Psoas muscle (tissue), 8 donors: Measurements from ENCODE around the gene KCNH2. TPM values are rescaled to one million over a fixed set of nuclear protein-coding genes. Genes with fewer than 3 reads are reported as not detected.
A peak's percentile ranks its signal among the peaks of the same experiment; 100 is the strongest.

Experiments
- ATAC-seq, 4 donors: fragments of 200-7000 bp; cut with Tn5 transposase; one replicate each; pipeline ENCODE4 v1.9.1; 2020; ENCODE audit warnings: moderate library complexity in 3 of 4, mild to moderate bottlenecking in 2 of 4
- DNase-seq, 2 donors: peaks; one replicate each; pipeline ENCODE4 v3.0.0-alpha.2; 2020
- H3K27ac ChIP-seq: fragments of 200-600 bp; one replicate; pipeline ENCODE4 v1.8.0; 2022
- H3K27me3 ChIP-seq, 3 donors: fragments of 200-600 bp in 1 of 3; one replicate each; pipeline versions ENCODE4 v1.6.1 to v1.8.0; 2013 to 2022; ENCODE audit warnings: low read length in 2 of 3, mild to moderate bottlenecking in 2 of 3, moderate library complexity in 1 of 3; ENCODE audit not compliant: insufficient read depth in 3 of 3
- H3K36me3 ChIP-seq, 2 donors: fragments of 200-600 bp in 1 of 2; one replicate each; pipeline versions ENCODE4 v1.6.1 to v1.8.0; 2013 to 2022; ENCODE audit warnings: low read depth in 1 of 2, mild to moderate bottlenecking in 1 of 2, moderate library complexity in 1 of 2; ENCODE audit not compliant: insufficient read depth in 1 of 2
- H3K4me1 ChIP-seq: fragments of 200-600 bp; one replicate; pipeline ENCODE4 v1.8.0; 2022
- H3K4me3 ChIP-seq: fragments of 200-600 bp; one replicate; pipeline ENCODE4 v1.8.0; 2022; ENCODE audit warnings: mild to moderate bottlenecking
- H3K9me3 ChIP-seq: fragments of 200-600 bp; one replicate; pipeline ENCODE4 v1.8.0; 2022
- CTCF ChIP-seq: fragments of 200-600 bp; IDR thresholded peaks from one replicate; pipeline ENCODE4 v1.8.0; 2022; ENCODE audit warnings: antibody characterized with exemption
- WGBS, 3 donors: extraction: QIAGEN DNeasy Blood & Tissue Kit; methylation state at CpG; one replicate each; pipeline versions ENCODE4 v1.1.6 to v1.1.7; 2013; 5-methylcytosine and 5-hydroxymethylcytosine counted together
- intact Hi-C, 2 donors: fragments of 100-400 bp; cut with DNase I; formaldehyde crosslinking; loops; one replicate each; pipeline versions ENCODE4 v1.11.0 to v1.14.2; 2022
- polyA plus RNA-seq, 3 donors: library from polyadenylated mRNA; stranded (reverse); fragments of 200-250 nt; gene quantifications; one replicate each; pipeline ENCODE4 v1.2.3, GENCODE V29; 2013
- total RNA-seq, 4 donors: library from RNA; stranded (reverse); fragmentation: NEBNext Ultra II Directional in 2 of 4; extraction: Animal tissue kit (Norgen Biotek cat#: 25700) in 2 of 4; gene quantifications; one replicate each; pipeline versions ENCODE4 v1.2.1 to v1.2.4, GENCODE V29; 2021 to 2023
- donor health status: healthy with polysubstance abuse.
- donor health status: DM: no; HTN: no; CAD: no; lungs with moderate emphysema.
- donor health status: Bipolar disorder and iron deficiency.
- donor health status: healthy.
- donor health status: DM: yes; HTN: yes; CAD: no.
- donor health status: DM: no; HTN: no; CAD: no.
- donor health status: DM: no; HTN: no; CAD: no.
- donor health status: DM: yes; HTN: yes; CAD: no.

Gene KCNH2
- total and polyA plus RNA-seq, 7 donors = 0.18 to 0.48 (median 0.22) TPM

- WGBS, 3 donors = 36 to 41% (median 38%) methylated on average over 15 of the region's 15 CpGs
Measured at GRCh38 chr7:150901160-150902035, 76.7 kb downstream of the KCNH2 start.

GRCh38 chr7:150900675-150901074 lies 77.4 kb downstream of the KCNH2 start:
- WGBS, 3 donors = 88 to 90% (median 89%) methylated on average over 8 of the region's 8 CpGs
- H3K27me3 ChIP-seq = peaks cover 0 to 56% (median 14%) of the 10 kb centered on the region in 3 donors
- no peaks in the 10 kb centered on the region for H3K9me3 ChIP-seq
- DNase-seq (no peak), ATAC-seq (no peak)
- H3K36me3 ChIP-seq = no peaks in the 10 kb centered on the region
- no peak overlapping the region for H3K4me3 ChIP-seq
- H3K27ac ChIP-seq = no peak overlapping the region
- H3K4me1 ChIP-seq = no peaks in the 10 kb centered on the region
- intact Hi-C loops = no loop called here
- no peak for TF ChIP-seq CTCF

More at GRCh38 chr7:150901160-150902035, 76.7 kb downstream of the KCNH2 start:
- no peaks in the 10 kb centered on the region for H3K36me3 ChIP-seq
- no peak overlapping the region for H3K27ac ChIP-seq
- no peaks in the 10 kb centered on the region for H3K9me3 ChIP-seq
- DNase-seq (no peak), ATAC-seq (peak in 1 of 4 donors; percentile 35)
- no peaks in the 10 kb centered on the region for H3K4me1 ChIP-seq
- peaks cover 0 to 58% (median 11%) of the 10 kb centered on the region in 3 donors for H3K27me3 ChIP-seq
- intact Hi-C loops = loop anchor here in 1 of 2 donors (2.0 kb wide), 1 partner anchor 79 kb away; no protein-coding TSS in a partner anchor
- H3K4me3 ChIP-seq = no peak overlapping the region
- no peak for TF ChIP-seq CTCF

GRCh38 chr7:150898475-150899011 lies 79.6 kb downstream of the KCNH2 start:
- Histone ChIP-seq H3K36me3 (no peaks in the 10 kb centered on the region), H3K9me3 (no peaks in the 10 kb centered on the region), H3K27me3 (peaks cover 0 to 49% (median 8%) of the 10 kb centered on the region in 3 donors), H3K4me3 (no peak overlapping the region), H3K4me1 (no peaks in the 10 kb centered on the region), H3K27ac (no peak overlapping the region)
- DNase-seq (peak; percentile 78 to 87), ATAC-seq (peak; percentile 75 to 90 (median 82))
- peak; percentile 95 for TF ChIP-seq CTCF
- intact Hi-C loops = loop anchor here (1.0 to 5.0 kb wide), 2 partner anchors 90 to 214 kb away; no protein-coding TSS in a partner anchor
- WGBS, 3 donors = 9 to 12% (median 12%) methylated on average over 22 of the region's 22 CpGs

GRCh38 chr7:150897502-150898474 lies 80.3 kb downstream of the KCNH2 start:
- DNase-seq (no peak), ATAC-seq (peak in 1 of 4 donors; percentile 16)
- intact Hi-C loops = loop anchor here (1.0 to 5.0 kb wide), 2 partner anchors 214 to 215 kb away; no protein-coding TSS in a partner anchor
- 57 to 59% (median 59%) methylated on average over 22 of the region's 22 CpGs for WGBS, 3 donors
- H3K27me3 ChIP-seq = peaks cover 0 to 49% (median 8%) of the 10 kb centered on the region in 3 donors
- no peak overlapping the region for H3K4me3 ChIP-seq
- H3K4me1 ChIP-seq = no peaks in the 10 kb centered on the region
- no peaks in the 10 kb centered on the region for H3K36me3 ChIP-seq
- no peaks in the 10 kb centered on the region for H3K9me3 ChIP-seq
- TF ChIP-seq CTCF = no peak
- H3K27ac ChIP-seq = no peak overlapping the region
